ENCODE data around the gene OLFM2. TPM values are rescaled to one million over a fixed set of nuclear protein-coding genes. Genes with fewer than 3 reads are reported as not detected.

OLFM2 gene
- total and polyA plus RNA-seq, 2 of the 4 experiments (the other 2 are of a cell fraction) = 2.7 to 5.1 TPM

GRCh38 chr19:9875796-9876195, 60.5 kb downstream of the OLFM2 start:
- BruUV-seq (replicated peaks) = no TSS peak
- Histone ChIP-seq H2BK20ac (ENCODE audit: low read depth, low read length) (no peak overlapping the region), H4K91ac (ENCODE audit: insufficient read depth, low read depth, low read length) (no peak overlapping the region), H3K36me3 (ENCODE audit: control insufficient read depth, insufficient read depth, low read length) (no peaks in the 10 kb centered on the region), H3K4me1 (ENCODE audit: control insufficient read depth, insufficient read depth, low read length) (no peaks in the 10 kb centered on the region), H3K56ac (ENCODE audit: extremely low read depth, insufficient read depth, low read length) (no peak overlapping the region), H3K4me2 (ENCODE audit: low read depth, low read length) (no peak overlapping the region), H2BK15ac (ENCODE audit: low read depth, low read length) (no peak overlapping the region), H2AK5ac (ENCODE audit: low read depth, low read length) (no peak overlapping the region), H3K9me1 (ENCODE audit: insufficient read depth, low read length) (no peaks in the 10 kb centered on the region), H2AK9ac (replicated peaks; ENCODE audit: low read depth, low read length, poor library complexity) (no peak overlapping the region), H3K9ac (ENCODE audit: low read depth, low read length) (no peak overlapping the region), H3K18ac (ENCODE audit: low read depth, low read length) (no peak overlapping the region), H2AFZ (replicated peaks; ENCODE audit: low read length, poor library complexity) (no peak overlapping the region), H3K14ac (replicated peaks; ENCODE audit: low read depth, low read length) (no peak overlapping the region), H4K5ac (ENCODE audit: low read depth, low read length) (no peak overlapping the region), H4K8ac (ENCODE audit: low read depth in 2 of 2, low read length in 2 of 2) (no peak overlapping the region), H2BK120ac (ENCODE audit: low read depth, low read length) (no peak overlapping the region), H4K20me1 (ENCODE audit: insufficient read depth, low read length) (no peaks in the 10 kb centered on the region; the same call in 1 of the 2 replicates), H2BK5ac (ENCODE audit: low read depth, low read length, poor library complexity, severe bottlenecking) (no peak overlapping the region), H3K27ac (ENCODE audit: insufficient read depth, low read length) (no peak overlapping the region), H3K79me1 (ENCODE audit: low read depth in 1 of 2, low read length in 2 of 2) (no peaks in the 10 kb centered on the region), H3K27me3 (ENCODE audit: control insufficient read depth, insufficient read depth, low read length) (no peaks in the 10 kb centered on the region), H3K23ac (ENCODE audit: low read depth, low read length) (no peak overlapping the region), H3K4me3 (ENCODE audit: insufficient read depth, low read depth, low read length) (no peak overlapping the region), H3K4ac (ENCODE audit: low read depth, low read length) (no peak overlapping the region), H3K9me3 (ENCODE audit: control insufficient read depth, insufficient read depth, low read length) (peaks cover 5% of the 10 kb centered on the region; the same call in 1 of the 2 replicates)
- ChIA-PET POLR2A (ENCODE audit: unreplicated experiment) (no interaction called here), CTCF (no interaction called here)
- no peak for ATAC-seq (ENCODE audit: low read depth)
- in situ Hi-C loops (cut with MboI; ENCODE audit: low sequenced_read_pairs) (no loop called here), intact Hi-C loops (cut with micrococcal nuclease) (no loop called here), dilution Hi-C loops (cut with HindIII; ENCODE audit: low sequenced_read_pairs, unreplicated experiment) (no loop called here)
- 40% methylated on average over 1 of the region's 5 CpGs; no CpG with 5 or more reads in 1 of the 2 experiments for whole genome bisulfite sequencing, 2 experiments (ENCODE audit: extremely low coverage in 2 of 2, insufficient read length in 1 of 2)
- no peak for TF ChIP-seq USF2 (IDR thresholded peaks at IDR 0.05; ENCODE audit: low read depth, low read length)
- no peak for TF ChIP-seq CTCF (conservative IDR thresholded peaks at IDR 0.05; ENCODE audit: low read depth, low read length)
- TF ChIP-seq CHD1 (IDR thresholded peaks at IDR 0.05; ENCODE audit: low read depth, low read length) = no peak
- no peak for TF ChIP-seq SMC3 (IDR thresholded peaks at IDR 0.05; ENCODE audit: low read depth, low read length)
- no peak for TF ChIP-seq FOS (IDR thresholded peaks at IDR 0.05; ENCODE audit: low read depth, low read length)
- TF ChIP-seq NFE2L2 (IDR thresholded peaks at IDR 0.05; ENCODE audit: low read depth, low read length) = no peak
- TF ChIP-seq POLR2A (IDR thresholded peaks at IDR 0.05; ENCODE audit: low read depth, low read length) = no peak
- TF ChIP-seq ELK1 (IDR thresholded peaks at IDR 0.05; ENCODE audit: borderline replicate concordance, low read depth, low read length) = no peak
- TF ChIP-seq MAZ (IDR thresholded peaks at IDR 0.05; ENCODE audit: borderline replicate concordance, low read depth, low read length) = no peak
- no peak for TF ChIP-seq BHLHE40 (IDR thresholded peaks at IDR 0.05; ENCODE audit: low read depth, low read length)
- TF ChIP-seq RFX5 (IDR thresholded peaks at IDR 0.05; ENCODE audit: low read depth, low read length) = no peak
- no peak for TF ChIP-seq RCOR1 (IDR thresholded peaks at IDR 0.05; ENCODE audit: insufficient replicate concordance, low read length)
- TF ChIP-seq MAFK (IDR thresholded peaks at IDR 0.05; ENCODE audit: low read depth, low read length) = no peak
- no peak for TF ChIP-seq RAD21 (IDR thresholded peaks at IDR 0.05; ENCODE audit: low read length)
- TF ChIP-seq CEBPB (IDR thresholded peaks at IDR 0.05; ENCODE audit: low read depth, low read length) = no peak
- TF ChIP-seq MXI1 (IDR thresholded peaks at IDR 0.05; ENCODE audit: borderline replicate concordance, low read depth, low read length) = no peak
- DNase-seq = no peak
